GM12801 (cell line): ENCODE results near the gene TMEM132C.

ENCODE experiments used
- CTCF ChIP-seq: IDR thresholded peaks from one replicate; pipeline ENCODE4 v1.5.1; 2011; ENCODE audit warnings: control low read depth; ENCODE audit not compliant: insufficient read length; ENCODE audit errors: extremely low read depth

The TMEM132C gene

GRCh38 chr12:128267651-128268378 is 845 bp downstream of the TMEM132C start:
- TF ChIP-seq CTCF: no peak

- no peak for TF ChIP-seq CTCF
Observed at GRCh38 chr12:128268379-128268995, 1.5 kb downstream of the TMEM132C start.

GRCh38 chr12:128269181-128269591 is 2.2 kb downstream of the TMEM132C start:
- no peak for TF ChIP-seq CTCF

- no peak for TF ChIP-seq CTCF
Observed at GRCh38 chr12:128276471-128276870, 9.5 kb downstream of the TMEM132C start.

GRCh38 chr12:128286970-128287369 is 20.0 kb downstream of the TMEM132C start:
- no peak for TF ChIP-seq CTCF

- no peak for TF ChIP-seq CTCF
Observed at GRCh38 chr12:128288357-128288756, 21.4 kb downstream of the TMEM132C start.

GRCh38 chr12:128288896-128289295 is 21.9 kb downstream of the TMEM132C start:
- TF ChIP-seq CTCF: no peak
